A549 (cell line): ENCODE data around the gene LYPD6B. TPM values are rescaled to one million over a fixed set of nuclear protein-coding genes. Genes with fewer than 3 reads are reported as not detected.

ENCODE experiments used
- ATAC-seq, 2 experiments: fragments of 200-7000 bp in 1 of 2; fragments of >200 bp in 1 of 2; cut with Nextera tagmentation in 1 of 2; cut with Tn5 transposase in 1 of 2; 3 replicates each; pipeline versions ENCODE4 v1.8.0 to v1.9.1; 2018 to 2020; ENCODE audit warnings: mild to moderate bottlenecking in 1 of 2, moderate library complexity in 1 of 2
- CTCF ChIA-PET: fragments of 300-600 bp; sonication (Branson Sonifier 250); formaldehyde crosslinking; extraction: SDS; loops from one replicate; lab custom pipeline; 2021; ENCODE audit warnings: antibody characterized with exemption, inconsistent platforms; lab: Yijun Ruan, JAX
- POLR2A ChIA-PET: fragments of 350-600 bp; formaldehyde crosslinking; extraction: SDS; loops from one replicate; lab custom pipeline; 2021; ENCODE audit warnings: antibody characterized with exemption, inconsistent platforms; lab: Yijun Ruan, JAX
- DNase-seq, 2 experiments: peaks; one replicate each; pipeline versions ENCODE4 v3.0.0 to v3.0.0-alpha.2; 2011 to 2016; ENCODE audit warnings: low read depth in 1 of 2, low spot score in 1 of 2
- FAIRE-seq: peaks from 2 replicates; lab custom pipeline; 2011; peaks lifted over from hg19 to GRCh38; lab: Jason Lieb, UNC
- H3K27ac ChIP-seq, 2 experiments: fragments of >200 bp; sonication (Bioruptor Twin); formaldehyde crosslinking; 3 replicates each; pipeline ENCODE4 v1.5.1; 2016 to 2017
- H3K4me1 ChIP-seq: fragments of >200 bp; sonication (Bioruptor Twin); formaldehyde crosslinking; 3 replicates; pipeline ENCODE4 v1.6.1; 2016
- H3K4me2 ChIP-seq: fragments of >200 bp; sonication (Bioruptor Twin); formaldehyde crosslinking; 3 replicates; pipeline ENCODE4 v1.6.1; 2016
- H3K4me3 ChIP-seq: fragments of >200 bp; sonication (Bioruptor Twin); formaldehyde crosslinking; 3 replicates; pipeline ENCODE4 v1.5.1; 2016
- H3K9me3 ChIP-seq: fragments of >200 bp; sonication (Bioruptor Twin); formaldehyde crosslinking; 3 replicates; pipeline ENCODE4 v1.6.1; 2016
- ATOH8 ChIP-seq: fragments of 250-450 bp; sonication (Bioruptor Pico); IDR thresholded peaks from 2 replicates; pipeline ENCODE4 v1.5.0; 2020; ENCODE audit warnings: low read depth, mild to moderate bottlenecking, moderate library complexity
- CEBPB ChIP-seq, 2 experiments: fragments of >200 bp in 1 of 2; sonication (Bioruptor Twin) in 1 of 2; formaldehyde crosslinking in 1 of 2; IDR thresholded peaks; 2 replicates each; pipeline ENCODE4 v1.6.1; 2012 to 2016
- CHD4 ChIP-seq: fragments of 200-600 bp; sonication (generic); IDR thresholded peaks from 2 replicates; pipeline ENCODE4 v1.6.1; 2016; ENCODE audit warnings: antibody characterized with exemption, mild to moderate bottlenecking, borderline replicate concordance
- E2F6 ChIP-seq: IDR thresholded peaks from 2 replicates; pipeline ENCODE4 v1.6.1; 2012; ENCODE audit warnings: low read depth, borderline replicate concordance
- ESRRA ChIP-seq: fragments of 150-350 bp; IDR thresholded peaks from 2 replicates; pipeline ENCODE4 v1.6.1; 2014; ENCODE audit warnings: mild to moderate bottlenecking, low read length, borderline replicate concordance
- GATA3 ChIP-seq: IDR thresholded peaks from 2 replicates; pipeline ENCODE4 v1.6.1; 2012; ENCODE audit warnings: borderline replicate concordance
- HMGXB4 ChIP-seq: fragments of 250-450 bp; sonication (Bioruptor Pico); IDR thresholded peaks from 2 replicates; pipeline ENCODE4 v1.5.0; 2021; ENCODE audit warnings: mild to moderate bottlenecking, moderate library complexity, borderline replicate concordance
- HOXB13 ChIP-seq: fragments of 250-450 bp; sonication (Bioruptor Pico); IDR thresholded peaks from 2 replicates; pipeline ENCODE4 v1.5.0; 2020; ENCODE audit warnings: low read depth, mild to moderate bottlenecking, moderate library complexity
- JUN ChIP-seq, 2 experiments: fragments of >200 bp; sonication (Bioruptor Twin); formaldehyde crosslinking; IDR thresholded peaks; 2 replicates in 1 of 2; 3 replicates in 1 of 2; pipeline ENCODE4 v1.6.1; 2016 to 2017
- KDM1A ChIP-seq: fragments of 200-600 bp; sonication (generic); IDR thresholded peaks from 2 replicates; pipeline ENCODE4 v1.6.1; 2016; ENCODE audit warnings: low read depth, mild to moderate bottlenecking
- KDM5A ChIP-seq: fragments of 200-600 bp; sonication (generic); IDR thresholded peaks from 2 replicates; pipeline ENCODE4 v1.6.1; 2016; ENCODE audit warnings: antibody characterized with exemption, mild to moderate bottlenecking
- MAFK ChIP-seq: fragments of 450-650 bp; IDR thresholded peaks from 2 replicates; pipeline ENCODE4 v1.6.1; 2014; ENCODE audit not compliant: partially characterized antibody
- MAZ ChIP-seq: fragments of 150-350 bp; IDR thresholded peaks from 2 replicates; pipeline ENCODE4 v1.6.1; 2014; ENCODE audit warnings: antibody characterized with exemption, low read depth, low read length, borderline replicate concordance
- MYC ChIP-seq: IDR thresholded peaks from 2 replicates; pipeline ENCODE4 v1.6.1; 2012; ENCODE audit warnings: mild to moderate bottlenecking, inconsistent platforms, low read length, improper control_type of control experiment, borderline replicate concordance
- NPAS2 ChIP-seq: fragments of 250-450 bp; sonication (Bioruptor Pico); IDR thresholded peaks from 2 replicates; pipeline ENCODE4 v1.8.0; 2022; ENCODE audit warnings: mild to moderate bottlenecking, moderate library complexity, borderline replicate concordance
- NR3C1 ChIP-seq: fragments of >200 bp; sonication (Bioruptor Twin); formaldehyde crosslinking; IDR thresholded peaks from 3 replicates; pipeline ENCODE4 v1.6.1; 2017
- PBX3 ChIP-seq: IDR thresholded peaks from 2 replicates; pipeline ENCODE4 v1.6.1; 2012
- RAD21 ChIP-seq, 2 experiments: fragments of >200 bp in 1 of 2; sonication (Bioruptor Twin) in 1 of 2; formaldehyde crosslinking in 1 of 2; IDR thresholded peaks in 1 of 2; conservative IDR thresholded peaks in 1 of 2; 2 replicates in 1 of 2; 3 replicates in 1 of 2; pipeline ENCODE4 v1.6.1; 2012 to 2018; ENCODE audit warnings: inconsistent platforms in 1 of 2
- REST ChIP-seq: fragments of 200-600 bp; sonication (generic); IDR thresholded peaks from 2 replicates; pipeline ENCODE4 v1.6.1; 2016; ENCODE audit warnings: antibody characterized with exemption, mild to moderate bottlenecking, moderate library complexity
- ZC3H11A ChIP-seq: fragments of 450-650 bp; IDR thresholded peaks from 2 replicates; pipeline ENCODE4 v1.6.1; 2014; ENCODE audit warnings: antibody characterized with exemption, mild to moderate bottlenecking
- ZSCAN20 ChIP-seq: fragments of 250-450 bp; sonication (Bioruptor Pico); IDR thresholded peaks from 2 replicates; pipeline ENCODE4 v1.8.0; 2022; ENCODE audit warnings: mild to moderate bottlenecking, moderate library complexity
- WGBS: methylation state at CpG from one replicate; pipeline ENCODE4 v1.1.6; 2017; ENCODE audit errors: missing lambda C conversion rate; 5-methylcytosine and 5-hydroxymethylcytosine counted together
- polyA plus RNA-seq, 4 experiments: library from polyadenylated mRNA; depleted of rRNA in 3 of 4; stranded (reverse); fragments of >200 nt; fragmentation: RNase III in 1 of 4; extraction: RNeasy Plus Mini Kit Qiagen cat#74134 plus additional on column Dnase treatment in 1 of 4; gene quantifications; 2 replicates in 3 of 4; 3 replicates in 1 of 4; pipeline ENCODE4 v1.2.3, GENCODE V29; 2011 to 2017

LYPD6B gene
- polyA plus RNA-seq, 2 of the 4 experiments (the other 2 are of a cell fraction) = not detected

GRCh38 chr2:149089068-149089467 lies 50.6 kb downstream of the LYPD6B start:
- POLR2A ChIA-PET = no interaction called here
- CTCF ChIA-PET = no interaction called here
- Histone ChIP-seq H3K27ac (no peak overlapping the region), H3K4me1 (no peaks in the 10 kb centered on the region), H3K4me3 (no peak overlapping the region), H3K9me3 (no peaks in the 10 kb centered on the region), H3K4me2 (no peak overlapping the region)
- FAIRE-seq = no peak
- TF ChIP-seq CHD4 (no peak), NR3C1 (no peak), ZC3H11A (no peak), CEBPB (IDR thresholded peaks at IDR 0.05) (no peak), ZSCAN20 (no peak), RAD21 (conservative IDR thresholded peaks at IDR 0.05 in 1 of 2, IDR thresholded peaks at IDR 0.05 in 1 of 2) (no peak), ATOH8 (CRISPR knock-in tag) (no peak), NPAS2 (CRISPR knock-in tag) (no peak), HMGXB4 (CRISPR knock-in tag) (no peak), ESRRA (no peak), MAZ (no peak)
- no peak for DNase-seq
- no peak for ATAC-seq

- CTCF ChIA-PET = no interaction called here
- 1% methylated on average over 2 of the region's 2 CpGs for WGBS
- no peak for DNase-seq
- no peak for FAIRE-seq
- TF ChIP-seq JUN (IDR thresholded peaks at IDR 0.05) = no peak
- TF ChIP-seq NR3C1 = no peak
- TF ChIP-seq GATA3 = no peak
- no peak for TF ChIP-seq REST
- TF ChIP-seq HOXB13 = no peak
- TF ChIP-seq MAFK = no peak
- no peak for TF ChIP-seq ATOH8 (CRISPR knock-in tag)
- TF ChIP-seq ZSCAN20 = no peak
- TF ChIP-seq KDM5A = no peak
- TF ChIP-seq E2F6 = no peak
- TF ChIP-seq CHD4 = no peak
- TF ChIP-seq KDM1A = no peak
- TF ChIP-seq PBX3 = no peak
- TF ChIP-seq MYC = no peak
- Histone ChIP-seq H3K4me3 (no peak overlapping the region), H3K27ac (no peak overlapping the region), H3K9me3 (no peaks in the 10 kb centered on the region), H3K4me1 (no peaks in the 10 kb centered on the region), H3K4me2 (no peak overlapping the region)
- POLR2A ChIA-PET = no interaction called here
- no peak for ATAC-seq
Measured at GRCh38 chr2:149090706-149091105, 52.2 kb downstream of the LYPD6B start.
